GM23338 (cell line): Measurements from ENCODE around the gene CCDC201. TPM values are rescaled to one million over a fixed set of nuclear protein-coding genes. Genes with fewer than 3 reads are reported as not detected.

Experiments
- ATAC-seq: fragments of 200-7000 bp; cut with Tn5 transposase; 3 replicates; pipeline ENCODE4 v1.9.1; 2020
- DNase-seq: peaks from one replicate; pipeline ENCODE4 v3.0.0-alpha.2; 2015; ENCODE audit warnings: low spot score
- H2AFZ ChIP-seq: fragments of 200-600 bp; sonication (generic); 2 replicates; pipeline ENCODE4 v1.8.0; 2016; ENCODE audit warnings: antibody characterized with exemption, mild to moderate bottlenecking, moderate library complexity
- H3F3A ChIP-seq: fragments of 200-600 bp; sonication (generic); replicated peaks from 2 replicates; pipeline ENCODE4 v1.8.0; 2017; ENCODE audit warnings: antibody characterized with exemption, mixed run types, low read depth
- H3K27ac ChIP-seq: fragments of 200-600 bp; sonication (generic); 2 replicates; pipeline ENCODE4 v1.6.1; 2016; ENCODE audit warnings: low read depth
- H3K27me3 ChIP-seq: fragments of 200-600 bp; sonication (generic); 2 replicates; pipeline ENCODE4 v1.8.0; 2016; ENCODE audit warnings: mild to moderate bottlenecking, mixed run types, moderate library complexity; ENCODE audit not compliant: insufficient read depth
- H3K36me3 ChIP-seq: fragments of 200-600 bp; sonication (generic); 2 replicates; pipeline ENCODE4 v1.8.0; 2016; ENCODE audit warnings: mild to moderate bottlenecking; ENCODE audit not compliant: insufficient read depth
- H3K4me1 ChIP-seq: fragments of 200-600 bp; sonication (generic); 2 replicates; pipeline ENCODE4 v1.8.0; 2016; ENCODE audit warnings: mild to moderate bottlenecking, moderate library complexity; ENCODE audit not compliant: insufficient read depth
- H3K4me2 ChIP-seq: fragments of 200-600 bp; sonication (generic); 2 replicates; pipeline ENCODE4 v1.7.1; 2017; ENCODE audit warnings: mixed run types
- H3K4me3 ChIP-seq: fragments of 200-600 bp; sonication (generic); 2 replicates; pipeline ENCODE4 v1.6.1; 2016; ENCODE audit warnings: mixed run types
- H3K79me2 ChIP-seq: fragments of 200-600 bp; sonication (generic); replicated peaks from 2 replicates; pipeline ENCODE4 v1.8.0; 2017; ENCODE audit warnings: mild to moderate bottlenecking; ENCODE audit not compliant: insufficient read depth
- H3K9me2 ChIP-seq: fragments of 200-600 bp; sonication (generic); 2 replicates; pipeline ENCODE4 v1.8.0; 2017; ENCODE audit not compliant: insufficient read depth
- H4K20me1 ChIP-seq: fragments of 200-600 bp; sonication (generic); replicated peaks from 2 replicates; pipeline ENCODE4 v1.8.0; 2017; ENCODE audit warnings: mild to moderate bottlenecking; ENCODE audit not compliant: insufficient read depth
- H3K27ac Mint-ChIP-seq: 2 replicates; pipeline ENCODE4 v1.8.0; 2020; ENCODE audit warnings: inconsistent platforms, mild to moderate bottlenecking, moderate library complexity, mixed read lengths
- H3K27me3 Mint-ChIP-seq: 3 replicates; pipeline ENCODE4 v1.8.0; 2022; ENCODE audit warnings: low read depth, mild to moderate bottlenecking, moderate library complexity, mixed read lengths, inconsistent platforms; ENCODE audit not compliant: insufficient read depth, poor library complexity
- H3K36me3 Mint-ChIP-seq: 3 replicates; pipeline ENCODE4 v1.8.0; 2021; ENCODE audit warnings: low read depth, mild to moderate bottlenecking, inconsistent platforms, moderate library complexity, mixed read lengths
- H3K4me1 Mint-ChIP-seq: 3 replicates; pipeline ENCODE4 v1.8.0; 2020; ENCODE audit warnings: mild to moderate bottlenecking, inconsistent platforms, mixed read lengths
- H3K4me3 Mint-ChIP-seq: 3 replicates; pipeline ENCODE4 v1.8.0; 2021; ENCODE audit warnings: moderate library complexity, mild to moderate bottlenecking, inconsistent platforms, mixed read lengths
- H3K9me3 Mint-ChIP-seq: 3 replicates; pipeline ENCODE4 v1.8.0; 2020; ENCODE audit warnings: moderate library complexity, mild to moderate bottlenecking, inconsistent platforms, mixed read lengths
- EZH2phosphoT487 ChIP-seq: fragments of 200-600 bp; sonication (generic); IDR thresholded peaks from one replicate; pipeline ENCODE4 v1.8.1; 2018; ENCODE audit warnings: antibody characterized with exemption; ENCODE audit not compliant: unreplicated experiment
- JUNB ChIP-seq: IDR thresholded peaks from one replicate; pipeline ENCODE4 v1.6.1; 2016; ENCODE audit warnings: antibody characterized with exemption; ENCODE audit not compliant: unreplicated experiment
- NANOG ChIP-seq: IDR thresholded peaks from 2 replicates; pipeline ENCODE4 v1.6.1; 2016; ENCODE audit warnings: antibody characterized with exemption, borderline replicate concordance
- STAT1 ChIP-seq: IDR thresholded peaks from one replicate; pipeline ENCODE4 v1.6.1; 2016; ENCODE audit warnings: antibody characterized with exemption; ENCODE audit not compliant: unreplicated experiment
- ZNF114 ChIP-seq: fragments of 250-450 bp; sonication (Bioruptor Pico); IDR thresholded peaks from 2 replicates; pipeline ENCODE4 v1.5.0; 2020; ENCODE audit warnings: mild to moderate bottlenecking, moderate library complexity
- ZNF331 ChIP-seq: fragments of 250-450 bp; sonication (Bioruptor Pico); IDR thresholded peaks from 2 replicates; pipeline ENCODE4 v1.5.0; 2020; ENCODE audit warnings: low read depth, mild to moderate bottlenecking, moderate library complexity
- polyA plus RNA-seq: library from polyadenylated mRNA; unstranded; fragments of >200 nt; fragmentation: Nextera tagmentation; extraction: Ambion mirVana; gene quantifications from 2 replicates; pipeline ENCODE4 v1.2.1, GENCODE V29; 2016
- total RNA-seq: library from RNA; depleted of rRNA; stranded (reverse); fragments of >200 nt; shearing (Covaris generic); gene quantifications from 2 replicates; pipeline ENCODE4 v1.2.3, GENCODE V29; 2014
- TF ChIP-seq, protein P1 (sequence below): IDR thresholded peaks from one replicate; pipeline ENCODE4 v1.6.1; 2018; ENCODE audit warnings: antibody characterized with exemption; ENCODE audit not compliant: unreplicated experiment
- TF ChIP-seq, protein P2 (sequence below): IDR thresholded peaks from 2 replicates; pipeline ENCODE4 v1.6.1; 2016; ENCODE audit warnings: antibody characterized with exemption
- TF ChIP-seq, protein P3 (sequence below): fragments of 250-450 bp; sonication (Bioruptor Pico); IDR thresholded peaks from 2 replicates; pipeline ENCODE4 v1.5.0; 2020; ENCODE audit warnings: mild to moderate bottlenecking, moderate library complexity
- TF ChIP-seq, protein P4 (sequence below), 2 experiments: fragments of 200-600 bp in 1 of 2; sonication (generic) in 1 of 2; conservative IDR thresholded peaks; 2 replicates each; pipeline versions ENCODE4 v1.5.1 to v1.6.1; 2016 to 2017; ENCODE audit warnings: antibody characterized with exemption in 2 of 2, low read depth in 2 of 2, mild to moderate bottlenecking in 2 of 2, moderate library complexity in 1 of 2

The CCDC201 gene
- total and polyA plus RNA-seq, 2 experiments from 2014 or later, result not detected

DNA sequence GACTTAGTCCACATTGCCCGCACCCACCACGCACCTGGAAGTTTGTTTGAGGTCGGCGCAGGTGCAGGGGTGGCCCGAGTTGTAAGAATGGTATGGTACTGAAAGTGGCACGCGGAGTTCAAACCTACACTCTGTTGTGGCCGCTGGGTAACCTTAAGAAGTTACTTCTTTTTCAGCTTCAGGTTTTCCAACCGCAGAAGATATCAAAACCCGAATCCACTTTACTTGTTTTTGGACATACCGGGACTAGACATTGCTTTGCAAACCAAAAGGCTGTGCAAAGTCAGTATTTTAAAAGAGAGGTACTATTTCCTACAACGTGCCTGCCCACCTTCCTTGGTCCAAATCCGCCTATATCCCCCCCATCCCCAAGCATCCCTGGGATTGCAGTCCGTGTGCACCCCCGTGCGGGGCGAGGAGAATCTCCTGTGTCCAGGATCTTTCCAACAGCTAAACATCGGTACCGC lies 47.1 kb upstream of the CCDC201 start:
- Histone ChIP-seq H2AFZ (peak overlapping the region; percentile 80; the same call in 1 of the 2 replicates), H3K27me3 (peaks cover 57% of the 10 kb centered on the region), H3K4me3 (peak overlapping the region; percentile 77), H3F3A (peaks cover 6% of the 10 kb centered on the region; the same call in 1 of the 2 replicates), H3K4me1 (peaks cover 49% of the 10 kb centered on the region), H3K79me2 (no peaks in the 10 kb centered on the region), H3K36me3 (no peaks in the 10 kb centered on the region), H3K4me2 (peak overlapping the region; percentile 84), H3K27ac (no peak overlapping the region), H3K9me2 (0 out of 2 replicates have a peak, but pooled peaks cover 3% of the 10 kb centered on the region), H4K20me1 (0 out of 2 replicates have a peak, but pooled peaks cover 7% of the 10 kb centered on the region)
- DNase-seq, result no peak
- Mint-ChIP-seq H3K27me3 (peaks cover 56% of the 10 kb centered on the region), H3K36me3 (peaks cover 5% of the 10 kb centered on the region; the same call in 1 of the 3 replicates), H3K4me3 (peak overlapping the region; percentile 82), H3K27ac (no peak overlapping the region), H3K4me1 (peaks cover 38% of the 10 kb centered on the region), H3K9me3 (no peaks in the 10 kb centered on the region)
- no peak for ATAC-seq
- TF ChIP-seq STAT1, result no peak
- TF ChIP-seq NANOG, result no peak
- no peak for TF ChIP-seq ZNF331 (CRISPR knock-in tag)
- no peak for TF ChIP-seq JUNB
- TF ChIP-seq EZH2phosphoT487, result no peak
- TF ChIP-seq, protein P1, sequence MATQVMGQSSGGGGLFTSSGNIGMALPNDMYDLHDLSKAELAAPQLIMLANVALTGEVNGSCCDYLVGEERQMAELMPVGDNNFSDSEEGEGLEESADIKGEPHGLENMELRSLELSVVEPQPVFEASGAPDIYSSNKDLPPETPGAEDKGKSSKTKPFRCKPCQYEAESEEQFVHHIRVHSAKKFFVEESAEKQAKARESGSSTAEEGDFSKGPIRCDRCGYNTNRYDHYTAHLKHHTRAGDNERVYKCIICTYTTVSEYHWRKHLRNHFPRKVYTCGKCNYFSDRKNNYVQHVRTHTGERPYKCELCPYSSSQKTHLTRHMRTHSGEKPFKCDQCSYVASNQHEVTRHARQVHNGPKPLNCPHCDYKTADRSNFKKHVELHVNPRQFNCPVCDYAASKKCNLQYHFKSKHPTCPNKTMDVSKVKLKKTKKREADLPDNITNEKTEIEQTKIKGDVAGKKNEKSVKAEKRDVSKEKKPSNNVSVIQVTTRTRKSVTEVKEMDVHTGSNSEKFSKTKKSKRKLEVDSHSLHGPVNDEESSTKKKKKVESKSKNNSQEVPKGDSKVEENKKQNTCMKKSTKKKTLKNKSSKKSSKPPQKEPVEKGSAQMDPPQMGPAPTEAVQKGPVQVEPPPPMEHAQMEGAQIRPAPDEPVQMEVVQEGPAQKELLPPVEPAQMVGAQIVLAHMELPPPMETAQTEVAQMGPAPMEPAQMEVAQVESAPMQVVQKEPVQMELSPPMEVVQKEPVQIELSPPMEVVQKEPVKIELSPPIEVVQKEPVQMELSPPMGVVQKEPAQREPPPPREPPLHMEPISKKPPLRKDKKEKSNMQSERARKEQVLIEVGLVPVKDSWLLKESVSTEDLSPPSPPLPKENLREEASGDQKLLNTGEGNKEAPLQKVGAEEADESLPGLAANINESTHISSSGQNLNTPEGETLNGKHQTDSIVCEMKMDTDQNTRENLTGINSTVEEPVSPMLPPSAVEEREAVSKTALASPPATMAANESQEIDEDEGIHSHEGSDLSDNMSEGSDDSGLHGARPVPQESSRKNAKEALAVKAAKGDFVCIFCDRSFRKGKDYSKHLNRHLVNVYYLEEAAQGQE, result no peak
- TF ChIP-seq, protein P2, sequence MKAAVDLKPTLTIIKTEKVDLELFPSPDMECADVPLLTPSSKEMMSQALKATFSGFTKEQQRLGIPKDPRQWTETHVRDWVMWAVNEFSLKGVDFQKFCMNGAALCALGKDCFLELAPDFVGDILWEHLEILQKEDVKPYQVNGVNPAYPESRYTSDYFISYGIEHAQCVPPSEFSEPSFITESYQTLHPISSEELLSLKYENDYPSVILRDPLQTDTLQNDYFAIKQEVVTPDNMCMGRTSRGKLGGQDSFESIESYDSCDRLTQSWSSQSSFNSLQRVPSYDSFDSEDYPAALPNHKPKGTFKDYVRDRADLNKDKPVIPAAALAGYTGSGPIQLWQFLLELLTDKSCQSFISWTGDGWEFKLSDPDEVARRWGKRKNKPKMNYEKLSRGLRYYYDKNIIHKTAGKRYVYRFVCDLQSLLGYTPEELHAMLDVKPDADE, result no peak
- TF ChIP-seq, protein P3, sequence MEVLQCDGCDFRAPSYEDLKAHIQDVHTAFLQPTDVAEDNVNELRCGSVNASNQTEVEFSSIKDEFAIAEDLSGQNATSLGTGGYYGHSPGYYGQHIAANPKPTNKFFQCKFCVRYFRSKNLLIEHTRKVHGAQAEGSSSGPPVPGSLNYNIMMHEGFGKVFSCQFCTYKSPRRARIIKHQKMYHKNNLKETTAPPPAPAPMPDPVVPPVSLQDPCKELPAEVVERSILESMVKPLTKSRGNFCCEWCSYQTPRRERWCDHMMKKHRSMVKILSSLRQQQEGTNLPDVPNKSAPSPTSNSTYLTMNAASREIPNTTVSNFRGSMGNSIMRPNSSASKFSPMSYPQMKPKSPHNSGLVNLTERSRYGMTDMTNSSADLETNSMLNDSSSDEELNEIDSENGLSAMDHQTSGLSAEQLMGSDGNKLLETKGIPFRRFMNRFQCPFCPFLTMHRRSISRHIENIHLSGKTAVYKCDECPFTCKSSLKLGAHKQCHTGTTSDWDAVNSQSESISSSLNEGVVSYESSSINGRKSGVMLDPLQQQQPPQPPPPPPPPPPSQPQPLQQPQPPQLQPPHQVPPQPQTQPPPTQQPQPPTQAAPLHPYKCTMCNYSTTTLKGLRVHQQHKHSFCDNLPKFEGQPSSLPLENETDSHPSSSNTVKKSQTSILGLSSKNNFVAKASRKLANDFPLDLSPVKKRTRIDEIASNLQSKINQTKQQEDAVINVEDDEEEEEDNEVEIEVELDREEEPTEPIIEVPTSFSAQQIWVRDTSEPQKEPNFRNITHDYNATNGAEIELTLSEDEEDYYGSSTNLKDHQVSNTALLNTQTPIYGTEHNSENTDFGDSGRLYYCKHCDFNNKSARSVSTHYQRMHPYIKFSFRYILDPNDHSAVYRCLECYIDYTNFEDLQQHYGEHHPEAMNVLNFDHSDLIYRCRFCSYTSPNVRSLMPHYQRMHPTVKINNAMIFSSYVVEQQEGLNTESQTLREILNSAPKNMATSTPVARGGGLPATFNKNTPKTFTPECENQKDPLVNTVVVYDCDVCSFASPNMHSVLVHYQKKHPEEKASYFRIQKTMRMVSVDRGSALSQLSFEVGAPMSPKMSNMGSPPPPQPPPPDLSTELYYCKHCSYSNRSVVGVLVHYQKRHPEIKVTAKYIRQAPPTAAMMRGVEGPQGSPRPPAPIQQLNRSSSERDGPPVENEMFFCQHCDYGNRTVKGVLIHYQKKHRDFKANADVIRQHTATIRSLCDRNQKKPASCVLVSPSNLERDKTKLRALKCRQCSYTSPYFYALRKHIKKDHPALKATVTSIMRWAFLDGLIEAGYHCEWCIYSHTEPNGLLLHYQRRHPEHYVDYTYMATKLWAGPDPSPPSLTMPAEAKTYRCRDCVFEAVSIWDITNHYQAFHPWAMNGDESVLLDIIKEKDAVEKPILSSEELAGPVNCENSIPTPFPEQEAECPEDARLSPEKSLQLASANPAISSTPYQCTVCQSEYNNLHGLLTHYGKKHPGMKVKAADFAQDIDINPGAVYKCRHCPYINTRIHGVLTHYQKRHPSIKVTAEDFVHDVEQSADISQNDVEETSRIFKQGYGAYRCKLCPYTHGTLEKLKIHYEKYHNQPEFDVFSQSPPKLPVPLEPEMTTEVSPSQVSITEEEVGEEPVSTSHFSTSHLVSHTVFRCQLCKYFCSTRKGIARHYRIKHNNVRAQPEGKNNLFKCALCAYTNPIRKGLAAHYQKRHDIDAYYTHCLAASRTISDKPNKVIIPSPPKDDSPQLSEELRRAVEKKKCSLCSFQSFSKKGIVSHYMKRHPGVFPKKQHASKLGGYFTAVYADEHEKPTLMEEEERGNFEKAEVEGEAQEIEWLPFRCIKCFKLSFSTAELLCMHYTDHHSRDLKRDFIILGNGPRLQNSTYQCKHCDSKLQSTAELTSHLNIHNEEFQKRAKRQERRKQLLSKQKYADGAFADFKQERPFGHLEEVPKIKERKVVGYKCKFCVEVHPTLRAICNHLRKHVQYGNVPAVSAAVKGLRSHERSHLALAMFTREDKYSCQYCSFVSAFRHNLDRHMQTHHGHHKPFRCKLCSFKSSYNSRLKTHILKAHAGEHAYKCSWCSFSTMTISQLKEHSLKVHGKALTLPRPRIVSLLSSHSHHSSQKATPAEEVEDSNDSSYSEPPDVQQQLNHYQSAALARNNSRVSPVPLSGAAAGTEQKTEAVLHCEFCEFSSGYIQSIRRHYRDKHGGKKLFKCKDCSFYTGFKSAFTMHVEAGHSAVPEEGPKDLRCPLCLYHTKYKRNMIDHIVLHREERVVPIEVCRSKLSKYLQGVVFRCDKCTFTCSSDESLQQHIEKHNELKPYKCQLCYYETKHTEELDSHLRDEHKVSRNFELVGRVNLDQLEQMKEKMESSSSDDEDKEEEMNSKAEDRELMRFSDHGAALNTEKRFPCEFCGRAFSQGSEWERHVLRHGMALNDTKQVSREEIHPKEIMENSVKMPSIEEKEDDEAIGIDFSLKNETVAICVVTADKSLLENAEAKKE (CRISPR knock-in tag), result no peak
- no peak for TF ChIP-seq ZNF114 (CRISPR knock-in tag)
- TF ChIP-seq, protein P4, sequence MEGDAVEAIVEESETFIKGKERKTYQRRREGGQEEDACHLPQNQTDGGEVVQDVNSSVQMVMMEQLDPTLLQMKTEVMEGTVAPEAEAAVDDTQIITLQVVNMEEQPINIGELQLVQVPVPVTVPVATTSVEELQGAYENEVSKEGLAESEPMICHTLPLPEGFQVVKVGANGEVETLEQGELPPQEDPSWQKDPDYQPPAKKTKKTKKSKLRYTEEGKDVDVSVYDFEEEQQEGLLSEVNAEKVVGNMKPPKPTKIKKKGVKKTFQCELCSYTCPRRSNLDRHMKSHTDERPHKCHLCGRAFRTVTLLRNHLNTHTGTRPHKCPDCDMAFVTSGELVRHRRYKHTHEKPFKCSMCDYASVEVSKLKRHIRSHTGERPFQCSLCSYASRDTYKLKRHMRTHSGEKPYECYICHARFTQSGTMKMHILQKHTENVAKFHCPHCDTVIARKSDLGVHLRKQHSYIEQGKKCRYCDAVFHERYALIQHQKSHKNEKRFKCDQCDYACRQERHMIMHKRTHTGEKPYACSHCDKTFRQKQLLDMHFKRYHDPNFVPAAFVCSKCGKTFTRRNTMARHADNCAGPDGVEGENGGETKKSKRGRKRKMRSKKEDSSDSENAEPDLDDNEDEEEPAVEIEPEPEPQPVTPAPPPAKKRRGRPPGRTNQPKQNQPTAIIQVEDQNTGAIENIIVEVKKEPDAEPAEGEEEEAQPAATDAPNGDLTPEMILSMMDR (conservative IDR thresholded peaks at IDR 0.05; ENCODE audit: low read depth in 2 of 2), result no peak
